AG09319 (cell line): ENCODE results near the gene AMMECR1L.

Experiments used
- DNase-seq: peaks from one replicate; pipeline ENCODE4 v3.0.0-alpha.2; 2010; ENCODE audit warnings: low read depth; ENCODE audit errors: extremely low read depth
- CTCF ChIP-seq: IDR thresholded peaks from 2 replicates; pipeline ENCODE4 v1.5.1; 2011; ENCODE audit warnings: low read depth, mild to moderate bottlenecking, inconsistent platforms, low read length, moderate library complexity

AMMECR1L gene

GRCh38 chr2:127852388-127852787 lies 33.4 kb downstream of the AMMECR1L start:
- TF ChIP-seq CTCF, result no peak

DNA sequence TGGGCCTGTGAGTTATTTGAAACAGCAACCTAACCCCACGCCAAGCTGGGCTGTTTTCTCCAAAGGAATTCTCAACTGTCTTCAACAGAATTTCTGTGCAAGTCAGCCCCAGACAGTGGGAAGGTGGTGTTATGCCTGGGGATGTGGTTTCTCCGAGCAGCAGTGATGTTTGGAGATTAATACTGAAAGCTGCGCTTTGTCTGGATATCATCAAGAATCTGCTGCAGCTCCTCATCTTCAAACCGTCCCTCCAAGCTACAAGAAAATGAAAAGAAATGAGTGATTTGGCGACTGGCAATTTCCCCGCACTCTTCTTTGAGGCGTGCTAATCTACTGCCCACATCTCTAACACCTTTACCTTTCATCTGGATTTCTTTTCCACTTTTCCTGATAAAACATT lies 37.8 kb downstream of the AMMECR1L start:
- DNase-seq, result no peak
- no peak for TF ChIP-seq CTCF

More at GRCh38 chr2:127852388-127852787, 33.4 kb downstream of the AMMECR1L start:
- no peak for DNase-seq

GRCh38 chr2:127844973-127845372 lies 40.8 kb downstream of the AMMECR1L start:
- TF ChIP-seq CTCF, result no peak
- DNase-seq, result no peak

- no peak for DNase-seq
- no peak for TF ChIP-seq CTCF
Observed at GRCh38 chr2:127843677-127844076, 42.1 kb downstream of the AMMECR1L start.

GRCh38 chr2:127841466-127842178 lies 44.1 kb downstream of the AMMECR1L start:
- no peak for TF ChIP-seq CTCF

GRCh38 chr2:127840893-127841292 lies 44.9 kb downstream of the AMMECR1L start:
- DNase-seq, result no peak
- TF ChIP-seq CTCF, result no peak

More at GRCh38 chr2:127841466-127842178, 44.1 kb downstream of the AMMECR1L start:
- DNase-seq, result no peak

DNA sequence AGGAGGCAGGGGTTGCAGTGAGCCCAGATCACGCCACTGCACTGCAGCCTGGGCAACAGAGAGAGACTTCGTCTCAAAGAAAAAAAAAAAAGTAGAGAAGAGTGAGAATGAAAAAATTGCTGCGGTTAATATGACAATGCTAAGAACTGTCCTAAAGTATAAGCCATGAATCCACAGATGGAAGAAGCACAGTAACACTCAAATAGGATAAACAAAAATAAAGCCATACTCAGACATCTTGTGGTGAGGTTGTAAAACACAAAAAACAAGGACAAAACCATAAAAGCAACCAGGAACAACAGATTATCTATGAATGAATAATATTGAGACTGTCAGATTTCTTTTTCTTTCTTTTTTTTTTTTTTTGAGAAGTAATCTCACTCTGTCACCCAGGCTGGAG lies 50.8 kb downstream of the AMMECR1L start:
- TF ChIP-seq CTCF, result no peak
- DNase-seq, result no peak
